HEK293 (cell line): ENCODE data around the gene FKBP7.

ENCODE experiments used
- CTCF ChIA-PET: fragments of 350-600 bp; formaldehyde crosslinking; extraction: SDS; loops from one replicate; lab custom pipeline; 2021; ENCODE audit warnings: antibody characterized with exemption; lab: Yijun Ruan, JAX
- POLR2A ChIA-PET: fragments of 300-600 bp; formaldehyde crosslinking; extraction: SDS; loops from one replicate; lab custom pipeline; 2020; ENCODE audit warnings: antibody characterized with exemption, inconsistent platforms; lab: Yijun Ruan, JAX
- H3K27ac ChIP-seq: fragments of 200-500 bp; sonication (Bioruptor generic); 2 replicates; pipeline ENCODE4 v1.5.1; 2014; ENCODE audit warnings: low read depth, low read length, control low read depth, inconsistent platforms; ENCODE audit errors: extremely low read depth
- H3K36me3 ChIP-seq, 2 experiments: fragments of 200-500 bp in 1 of 2; sonication (Bioruptor generic) in 1 of 2; 1 replicate in 1 of 2; 2 replicates in 1 of 2; pipeline ENCODE4 v1.5.1; 2014 to 2017; ENCODE audit warnings: inconsistent platforms in 2 of 2, low read length in 2 of 2; ENCODE audit not compliant: control insufficient read depth in 2 of 2, insufficient read depth in 1 of 2
- H3K4me1 ChIP-seq: fragments of 200-500 bp; sonication (Bioruptor generic); 2 replicates; pipeline ENCODE4 v1.5.1; 2014; ENCODE audit warnings: mild to moderate bottlenecking, low read length, inconsistent platforms; ENCODE audit not compliant: control insufficient read depth, insufficient read depth
- H3K4me3 ChIP-seq: 2 replicates; pipeline ENCODE4 v1.5.1; 2011; ENCODE audit warnings: low read depth, mild to moderate bottlenecking, control low read depth, low read length, moderate library complexity
- H3K9me3 ChIP-seq: fragments of 200-500 bp; sonication (Bioruptor generic); 2 replicates; pipeline ENCODE4 v1.5.1; 2014; ENCODE audit warnings: low read depth, low read length, inconsistent platforms; ENCODE audit not compliant: control insufficient read depth, insufficient read depth
- IKZF3 ChIP-seq: fragments of 450-650 bp; IDR thresholded peaks from 2 replicates; pipeline ENCODE4 v1.5.0; 2018; ENCODE audit warnings: missing biosample characterization, mild to moderate bottlenecking, missing genetic modification characterization, moderate library complexity
- REPIN1 ChIP-seq: fragments of 450-650 bp; formaldehyde crosslinking; IDR thresholded peaks from 2 replicates; pipeline ENCODE4 v1.5.1; 2017; ENCODE audit warnings: missing biosample characterization, missing genetic modification characterization, low read depth
- SETDB1 ChIP-seq: IDR thresholded peaks from one replicate; pipeline ENCODE4 v1.6.1; 2017; ENCODE audit warnings: mild to moderate bottlenecking, low read length, moderate library complexity, mixed read lengths; ENCODE audit not compliant: insufficient read length
- ZBTB20 ChIP-seq: fragments of 450-650 bp; formaldehyde crosslinking; IDR thresholded peaks from 2 replicates; pipeline ENCODE4 v1.5.1; 2016; ENCODE audit warnings: missing biosample characterization, missing genetic modification characterization
- ZBTB7A ChIP-seq: fragments of 450-650 bp; formaldehyde crosslinking; IDR thresholded peaks from 2 replicates; pipeline ENCODE4 v1.5.1; 2016; ENCODE audit warnings: low read depth, missing biosample characterization, missing genetic modification characterization
- ZFP3 ChIP-seq: fragments of 450-650 bp; formaldehyde crosslinking; IDR thresholded peaks from 2 replicates; pipeline ENCODE4 v1.5.1; 2016; ENCODE audit warnings: low read depth, missing biosample characterization, missing genetic modification characterization
- ZNF10 ChIP-seq: fragments of 450-650 bp; formaldehyde crosslinking; IDR thresholded peaks from 2 replicates; pipeline ENCODE4 v1.5.1; 2017; ENCODE audit warnings: missing biosample characterization, missing genetic modification characterization
- ZNF121 ChIP-seq: fragments of 450-650 bp; formaldehyde crosslinking; IDR thresholded peaks from 2 replicates; pipeline ENCODE4 v1.5.1; 2016; ENCODE audit warnings: missing biosample characterization, missing genetic modification characterization
- ZNF404 ChIP-seq: fragments of 450-650 bp; formaldehyde crosslinking; IDR thresholded peaks from 2 replicates; pipeline ENCODE4 v1.5.1; 2017; ENCODE audit warnings: missing biosample characterization, missing genetic modification characterization
- ZNF48 ChIP-seq: fragments of 450-650 bp; formaldehyde crosslinking; IDR thresholded peaks from 2 replicates; pipeline ENCODE4 v1.5.1; 2016; ENCODE audit warnings: missing biosample characterization, missing genetic modification characterization
- ZNF510 ChIP-seq: fragments of 450-650 bp; formaldehyde crosslinking; IDR thresholded peaks from 2 replicates; pipeline ENCODE4 v1.5.1; 2018; ENCODE audit warnings: mild to moderate bottlenecking, missing genetic modification characterization, missing biosample characterization; ENCODE audit not compliant: insufficient replicate concordance
- ZNF549 ChIP-seq: fragments of 450-650 bp; IDR thresholded peaks from 2 replicates; pipeline ENCODE4 v1.5.1; 2018; ENCODE audit warnings: missing biosample characterization, missing genetic modification characterization, mild to moderate bottlenecking, inconsistent platforms, moderate library complexity
- ZNF624 ChIP-seq: fragments of 450-650 bp; formaldehyde crosslinking; IDR thresholded peaks from 2 replicates; pipeline ENCODE4 v1.5.1; 2017; ENCODE audit warnings: missing biosample characterization, missing genetic modification characterization
- ZNF626 ChIP-seq: fragments of 450-650 bp; sonication (Bioruptor Pico); formaldehyde crosslinking; IDR thresholded peaks from 2 replicates; pipeline ENCODE4 v1.5.1; 2018; ENCODE audit warnings: missing biosample characterization, missing genetic modification characterization, inconsistent platforms
- ZNF701 ChIP-seq: fragments of 450-650 bp; formaldehyde crosslinking; IDR thresholded peaks from 2 replicates; pipeline ENCODE4 v1.5.1; 2016; ENCODE audit warnings: missing biosample characterization, missing genetic modification characterization
- ZNF785 ChIP-seq: fragments of 450-650 bp; formaldehyde crosslinking; IDR thresholded peaks from 2 replicates; pipeline ENCODE4 v1.5.1; 2016; ENCODE audit warnings: missing biosample characterization, missing genetic modification characterization
- ZNF791 ChIP-seq: fragments of 450-650 bp; formaldehyde crosslinking; IDR thresholded peaks from 2 replicates; pipeline ENCODE4 v1.5.1; 2016; ENCODE audit warnings: missing biosample characterization, missing genetic modification characterization
- ZNF843 ChIP-seq: fragments of 450-650 bp; formaldehyde crosslinking; IDR thresholded peaks from 2 replicates; pipeline ENCODE4 v1.5.1; 2016; ENCODE audit warnings: missing biosample characterization, missing genetic modification characterization
- TF ChIP-seq, protein P1 (sequence below): fragments of 450-650 bp; formaldehyde crosslinking; IDR thresholded peaks from 2 replicates; pipeline ENCODE4 v1.5.1; 2016; ENCODE audit warnings: missing biosample characterization, missing genetic modification characterization
- TF ChIP-seq, protein P2 (sequence below): fragments of 450-650 bp; formaldehyde crosslinking; IDR thresholded peaks from 2 replicates; pipeline ENCODE4 v1.5.1; 2016; ENCODE audit warnings: missing biosample characterization, missing genetic modification characterization
- TF ChIP-seq, protein P3 (sequence below): fragments of 450-650 bp; formaldehyde crosslinking; IDR thresholded peaks from 2 replicates; pipeline ENCODE4 v1.5.1; 2017; ENCODE audit warnings: missing biosample characterization, missing genetic modification characterization
- TF ChIP-seq, protein P4 (sequence below): fragments of 450-650 bp; formaldehyde crosslinking; IDR thresholded peaks from 2 replicates; pipeline ENCODE4 v1.5.0; 2017; ENCODE audit warnings: missing biosample characterization, missing genetic modification characterization, borderline replicate concordance
- TF ChIP-seq, protein P5 (sequence below): fragments of 450-650 bp; formaldehyde crosslinking; IDR thresholded peaks from 2 replicates; pipeline ENCODE4 v1.5.1; 2016; ENCODE audit warnings: missing biosample characterization, missing genetic modification characterization
- TF ChIP-seq, protein P6 (sequence below): fragments of 450-650 bp; formaldehyde crosslinking; IDR thresholded peaks from 2 replicates; pipeline ENCODE4 v1.5.1; 2017; ENCODE audit warnings: missing biosample characterization, missing genetic modification characterization

Gene FKBP7

DNA sequence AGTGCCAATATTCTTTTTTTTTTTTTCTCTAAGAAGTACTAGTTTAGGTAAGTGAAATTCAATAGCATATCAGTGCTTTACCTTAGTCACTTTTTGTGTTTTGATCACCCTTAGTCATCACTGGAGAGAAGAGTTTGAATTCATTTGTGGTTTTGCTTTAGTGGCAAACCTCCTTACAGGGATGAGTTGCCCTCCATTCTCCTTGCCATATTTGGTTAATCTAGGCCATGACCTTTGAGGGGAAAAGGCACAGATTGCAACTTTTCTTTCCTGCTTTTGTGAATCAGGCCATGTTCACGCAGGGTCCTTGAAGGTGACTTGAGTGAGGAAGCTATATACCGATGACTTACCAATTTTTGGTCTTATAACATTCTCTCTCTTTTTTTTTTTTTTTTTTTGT lies 36.3 kb upstream of the FKBP7 start (continued):
- TF ChIP-seq, protein P1, sequence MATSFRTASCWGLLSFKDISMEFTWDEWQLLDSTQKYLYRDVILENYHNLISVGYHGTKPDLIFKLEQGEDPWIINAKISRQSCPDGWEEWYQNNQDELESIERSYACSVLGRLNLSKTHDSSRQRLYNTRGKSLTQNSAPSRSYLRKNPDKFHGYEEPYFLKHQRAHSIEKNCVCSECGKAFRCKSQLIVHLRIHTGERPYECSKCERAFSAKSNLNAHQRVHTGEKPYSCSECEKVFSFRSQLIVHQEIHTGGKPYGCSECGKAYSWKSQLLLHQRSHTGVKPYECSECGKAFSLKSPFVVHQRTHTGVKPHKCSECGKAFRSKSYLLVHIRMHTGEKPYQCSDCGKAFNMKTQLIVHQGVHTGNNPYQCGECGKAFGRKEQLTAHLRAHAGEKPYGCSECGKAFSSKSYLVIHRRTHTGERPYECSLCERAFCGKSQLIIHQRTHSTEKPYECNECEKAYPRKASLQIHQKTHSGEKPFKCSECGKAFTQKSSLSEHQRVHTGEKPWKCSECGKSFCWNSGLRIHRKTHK (tag by site-specific recombination) = no peak
- TF ChIP-seq IKZF3 (tag by site-specific recombination) = no peak
- TF ChIP-seq ZNF510 (tag by site-specific recombination) = no peak
- no peak for TF ChIP-seq ZNF624 (tag by site-specific recombination)
- TF ChIP-seq, protein P2, sequence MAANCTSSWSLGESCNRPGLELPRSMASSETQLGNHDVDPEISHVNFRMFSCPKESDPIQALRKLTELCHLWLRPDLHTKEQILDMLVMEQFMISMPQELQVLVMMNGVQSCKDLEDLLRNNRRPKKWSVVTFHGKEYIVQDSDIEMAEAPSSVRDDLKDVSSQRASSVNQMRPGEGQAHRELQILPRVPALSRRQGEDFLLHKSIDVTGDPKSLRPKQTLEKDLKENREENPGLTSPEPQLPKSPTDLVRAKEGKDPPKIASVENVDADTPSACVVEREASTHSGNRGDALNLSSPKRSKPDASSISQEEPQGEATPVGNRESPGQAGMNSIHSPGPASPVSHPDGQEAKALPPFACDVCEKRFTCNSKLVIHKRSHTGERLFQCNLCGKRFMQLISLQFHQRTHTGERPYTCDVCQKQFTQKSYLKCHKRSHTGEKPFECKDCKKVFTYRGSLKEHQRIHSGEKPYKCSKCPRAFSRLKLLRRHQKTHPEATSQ (tag by site-specific recombination) = no peak
- TF ChIP-seq ZNF785 (tag by site-specific recombination) = no peak
- TF ChIP-seq, protein P3, sequence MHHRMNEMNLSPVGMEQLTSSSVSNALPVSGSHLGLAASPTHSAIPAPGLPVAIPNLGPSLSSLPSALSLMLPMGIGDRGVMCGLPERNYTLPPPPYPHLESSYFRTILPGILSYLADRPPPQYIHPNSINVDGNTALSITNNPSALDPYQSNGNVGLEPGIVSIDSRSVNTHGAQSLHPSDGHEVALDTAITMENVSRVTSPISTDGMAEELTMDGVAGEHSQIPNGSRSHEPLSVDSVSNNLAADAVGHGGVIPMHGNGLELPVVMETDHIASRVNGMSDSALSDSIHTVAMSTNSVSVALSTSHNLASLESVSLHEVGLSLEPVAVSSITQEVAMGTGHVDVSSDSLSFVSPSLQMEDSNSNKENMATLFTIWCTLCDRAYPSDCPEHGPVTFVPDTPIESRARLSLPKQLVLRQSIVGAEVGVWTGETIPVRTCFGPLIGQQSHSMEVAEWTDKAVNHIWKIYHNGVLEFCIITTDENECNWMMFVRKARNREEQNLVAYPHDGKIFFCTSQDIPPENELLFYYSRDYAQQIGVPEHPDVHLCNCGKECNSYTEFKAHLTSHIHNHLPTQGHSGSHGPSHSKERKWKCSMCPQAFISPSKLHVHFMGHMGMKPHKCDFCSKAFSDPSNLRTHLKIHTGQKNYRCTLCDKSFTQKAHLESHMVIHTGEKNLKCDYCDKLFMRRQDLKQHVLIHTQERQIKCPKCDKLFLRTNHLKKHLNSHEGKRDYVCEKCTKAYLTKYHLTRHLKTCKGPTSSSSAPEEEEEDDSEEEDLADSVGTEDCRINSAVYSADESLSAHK (tag by site-specific recombination) = no peak
- TF ChIP-seq SETDB1 = no peak
- TF ChIP-seq ZFP3 (tag by site-specific recombination) = no peak
- TF ChIP-seq ZNF48 (tag by site-specific recombination) = no peak

DNA sequence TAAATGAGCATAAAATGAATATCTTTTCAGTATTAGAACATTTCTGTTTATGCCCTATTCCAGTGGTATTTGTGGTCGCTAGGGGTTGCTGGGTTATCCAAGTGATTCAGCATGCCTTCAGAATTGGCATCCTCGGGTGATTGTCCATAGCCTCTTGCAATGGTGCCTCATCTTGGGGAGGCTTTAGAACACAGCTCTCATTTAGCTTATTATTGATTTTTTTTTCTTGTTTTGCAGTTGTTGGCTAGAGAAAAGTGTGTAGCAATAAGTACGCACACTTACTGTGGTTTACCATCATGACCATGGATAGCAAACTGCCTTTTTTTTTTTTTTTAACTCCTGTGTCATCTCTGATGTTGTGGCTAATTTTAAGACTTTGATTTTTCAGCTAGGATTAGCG lies 35.5 kb upstream of the FKBP7 start:
- ChIA-PET POLR2A (no interaction called here), CTCF (interaction anchor here (0.6 kb wide), 1 partner anchor 186 kb away, joined by 3 read pairs; no protein-coding TSS in a partner anchor)
- H3K4me1 ChIP-seq = no peaks in the 10 kb centered on the region
- H3K27ac ChIP-seq = no peak overlapping the region
- no peaks in the 10 kb centered on the region for H3K9me3 ChIP-seq
- TF ChIP-seq, protein P4, sequence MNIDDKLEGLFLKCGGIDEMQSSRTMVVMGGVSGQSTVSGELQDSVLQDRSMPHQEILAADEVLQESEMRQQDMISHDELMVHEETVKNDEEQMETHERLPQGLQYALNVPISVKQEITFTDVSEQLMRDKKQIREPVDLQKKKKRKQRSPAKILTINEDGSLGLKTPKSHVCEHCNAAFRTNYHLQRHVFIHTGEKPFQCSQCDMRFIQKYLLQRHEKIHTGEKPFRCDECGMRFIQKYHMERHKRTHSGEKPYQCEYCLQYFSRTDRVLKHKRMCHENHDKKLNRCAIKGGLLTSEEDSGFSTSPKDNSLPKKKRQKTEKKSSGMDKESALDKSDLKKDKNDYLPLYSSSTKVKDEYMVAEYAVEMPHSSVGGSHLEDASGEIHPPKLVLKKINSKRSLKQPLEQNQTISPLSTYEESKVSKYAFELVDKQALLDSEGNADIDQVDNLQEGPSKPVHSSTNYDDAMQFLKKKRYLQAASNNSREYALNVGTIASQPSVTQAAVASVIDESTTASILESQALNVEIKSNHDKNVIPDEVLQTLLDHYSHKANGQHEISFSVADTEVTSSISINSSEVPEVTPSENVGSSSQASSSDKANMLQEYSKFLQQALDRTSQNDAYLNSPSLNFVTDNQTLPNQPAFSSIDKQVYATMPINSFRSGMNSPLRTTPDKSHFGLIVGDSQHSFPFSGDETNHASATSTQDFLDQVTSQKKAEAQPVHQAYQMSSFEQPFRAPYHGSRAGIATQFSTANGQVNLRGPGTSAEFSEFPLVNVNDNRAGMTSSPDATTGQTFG = no peak
- no peak for TF ChIP-seq ZBTB20 (tag by site-specific recombination)
- no peak for TF ChIP-seq ZNF10 (tag by site-specific recombination)
- no peak for TF ChIP-seq ZNF791
- TF ChIP-seq ZNF549 (tag by site-specific recombination) = no peak
- no peak for TF ChIP-seq ZBTB7A (tag by site-specific recombination)
- TF ChIP-seq, protein P5, sequence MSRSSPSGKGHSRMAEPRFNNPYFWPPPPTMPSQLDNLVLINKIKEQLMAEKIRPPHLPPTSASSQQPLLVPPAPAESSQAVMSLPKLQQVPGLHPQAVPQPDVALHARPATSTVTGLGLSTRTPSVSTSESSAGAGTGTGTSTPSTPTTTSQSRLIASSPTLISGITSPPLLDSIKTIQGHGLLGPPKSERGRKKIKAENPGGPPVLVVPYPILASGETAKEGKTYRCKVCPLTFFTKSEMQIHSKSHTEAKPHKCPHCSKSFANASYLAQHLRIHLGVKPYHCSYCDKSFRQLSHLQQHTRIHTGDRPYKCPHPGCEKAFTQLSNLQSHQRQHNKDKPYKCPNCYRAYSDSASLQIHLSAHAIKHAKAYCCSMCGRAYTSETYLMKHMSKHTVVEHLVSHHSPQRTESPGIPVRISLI (tag by site-specific recombination) = no peak
- TF ChIP-seq ZNF701 = no peak
- no peak for TF ChIP-seq ZNF843 (tag by site-specific recombination)
- no peak for TF ChIP-seq ZNF121
- TF ChIP-seq REPIN1 (tag by site-specific recombination) = no peak
- TF ChIP-seq ZNF404 = no peak
- TF ChIP-seq, protein P2 (tag by site-specific recombination) = no peak
- TF ChIP-seq, protein P6, sequence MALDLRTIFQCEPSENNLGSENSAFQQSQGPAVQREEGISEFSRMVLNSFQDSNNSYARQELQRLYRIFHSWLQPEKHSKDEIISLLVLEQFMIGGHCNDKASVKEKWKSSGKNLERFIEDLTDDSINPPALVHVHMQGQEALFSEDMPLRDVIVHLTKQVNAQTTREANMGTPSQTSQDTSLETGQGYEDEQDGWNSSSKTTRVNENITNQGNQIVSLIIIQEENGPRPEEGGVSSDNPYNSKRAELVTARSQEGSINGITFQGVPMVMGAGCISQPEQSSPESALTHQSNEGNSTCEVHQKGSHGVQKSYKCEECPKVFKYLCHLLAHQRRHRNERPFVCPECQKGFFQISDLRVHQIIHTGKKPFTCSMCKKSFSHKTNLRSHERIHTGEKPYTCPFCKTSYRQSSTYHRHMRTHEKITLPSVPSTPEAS (tag by site-specific recombination) = no peak
- TF ChIP-seq ZNF626 (tag by site-specific recombination) = no peak
- TF ChIP-seq, all 188 proteins: peak for 0
- Histone ChIP-seq H3K4me3 (no peak overlapping the region), H3K36me3 (peaks cover 0 to 9% of the 10 kb centered on the region in 2 experiments; a peak in 2 of 3 replicates)
